GM21515 (cell line): ENCODE measurements around the gene EXOSC7.

Source experiments
- ATAC-seq: cut with Tn5 transposase; IDR thresholded peaks from one replicate; pipeline ENCODE4 v1.9.1; 2021; ENCODE audit not compliant: unreplicated experiment

Gene EXOSC7

DNA sequence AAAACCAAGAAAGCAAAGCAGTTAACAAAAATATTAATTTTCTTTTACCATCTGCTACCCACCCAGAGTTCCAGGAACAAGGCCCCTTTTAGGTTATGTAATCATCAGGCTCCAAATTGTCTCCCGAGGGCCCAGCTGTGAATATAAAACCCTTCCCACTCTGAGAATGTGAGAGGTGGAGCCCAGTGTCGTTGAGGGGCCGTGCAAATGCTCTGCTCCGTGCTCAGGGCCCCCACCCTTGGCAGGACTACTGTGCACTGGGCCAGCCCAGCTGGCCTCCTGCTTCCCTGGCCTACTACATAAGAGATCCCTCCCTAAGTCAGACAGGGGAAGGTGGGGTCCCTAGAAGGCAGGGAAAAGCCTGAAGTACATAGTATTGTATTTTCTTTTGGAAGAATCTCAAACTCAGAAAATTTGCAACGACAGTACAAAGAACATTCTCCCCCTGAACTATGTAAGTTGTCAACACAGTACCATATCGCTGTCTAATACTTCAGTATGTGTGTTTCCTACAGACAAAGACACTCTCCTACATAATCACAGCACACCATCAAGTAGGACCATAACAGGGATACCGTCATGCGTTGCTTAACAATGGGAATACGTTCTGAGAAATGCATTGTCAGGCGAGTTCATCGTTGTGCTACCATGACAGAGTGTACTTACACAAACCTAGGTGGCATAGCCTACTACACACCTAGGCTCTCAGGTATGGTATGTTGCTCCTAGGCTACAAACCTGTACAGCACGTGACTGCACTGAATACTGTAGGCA lies 45.7 kb downstream of the EXOSC7 start:
- ATAC-seq, result no peak

DNA sequence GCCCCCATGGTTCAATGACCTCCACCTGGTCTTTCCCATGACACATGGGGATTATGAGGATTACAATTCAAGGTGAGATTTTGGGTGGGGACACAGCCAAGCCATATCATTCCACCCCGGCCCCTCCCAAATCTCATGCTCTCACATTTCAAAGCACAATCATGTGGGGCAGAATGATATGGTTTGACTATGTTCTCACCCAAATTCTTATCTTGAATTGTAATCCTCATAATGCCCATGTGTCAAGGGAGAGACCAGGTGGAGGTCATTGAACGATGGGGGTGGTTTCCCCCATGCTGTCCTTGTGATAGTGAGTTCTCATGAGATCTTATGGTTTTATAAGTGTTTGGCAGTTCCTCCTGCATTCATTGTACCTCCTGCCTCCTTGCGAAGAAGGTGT lies 47.6 kb downstream of the EXOSC7 start:
- no peak for ATAC-seq

DNA sequence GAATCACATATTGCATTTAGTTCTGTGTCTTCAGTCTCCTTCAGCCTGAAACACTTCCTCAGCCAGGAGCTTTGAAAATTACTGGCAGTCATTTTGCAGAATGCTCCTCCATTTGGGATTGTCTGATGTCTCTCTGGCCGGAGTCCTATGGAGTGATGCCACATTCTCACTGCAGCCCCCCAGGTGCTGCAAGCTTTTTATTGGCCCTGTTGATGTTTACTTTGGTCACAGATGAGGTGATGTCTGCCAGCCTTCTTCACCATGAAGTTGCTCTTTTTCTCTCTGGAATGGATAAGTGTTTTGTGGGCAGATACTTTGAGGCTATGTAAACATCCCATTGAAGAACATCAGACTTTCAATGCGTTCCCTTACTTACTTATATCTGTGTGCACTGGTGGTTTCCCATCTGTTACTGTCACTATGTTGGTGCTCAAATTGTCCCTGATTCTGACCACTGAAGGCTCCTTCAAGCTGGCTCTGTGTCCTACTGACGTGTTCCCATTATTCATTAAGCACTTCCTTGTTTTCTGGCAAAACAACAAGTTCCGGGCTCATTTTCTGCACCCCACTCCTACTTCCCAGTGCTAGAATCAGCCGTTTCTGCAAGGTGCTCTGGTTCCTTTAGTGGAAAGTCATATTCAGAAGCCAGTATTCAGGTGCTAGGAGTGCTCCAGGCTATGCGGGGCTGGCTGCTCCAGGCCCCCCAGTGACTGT lies 48.7 kb downstream of the EXOSC7 start:
- ATAC-seq, result no peak

DNA sequence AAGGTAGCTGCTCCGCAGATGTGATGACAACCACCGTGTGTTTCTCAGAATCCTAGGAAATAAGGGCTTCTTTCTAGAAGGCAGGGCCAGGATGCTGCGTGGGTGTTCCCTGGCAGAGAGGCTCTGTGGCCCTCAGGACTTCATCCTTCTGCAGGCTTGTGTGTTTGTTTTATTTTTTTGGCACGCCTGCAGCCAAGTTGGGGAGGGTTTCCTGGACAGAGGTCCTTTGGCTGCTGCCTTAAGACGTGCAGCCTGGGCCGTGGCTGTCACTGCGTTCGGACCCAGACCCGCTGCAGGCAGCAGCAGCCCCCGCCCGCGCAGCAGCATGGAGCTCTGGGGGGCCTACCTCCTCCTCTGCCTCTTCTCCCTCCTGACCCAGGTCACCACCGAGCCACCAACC lies 50.0 kb downstream of the EXOSC7 start, which contains the start of gene CLEC3B:
Gene CLEC3B (plus strand): TSS at position 266 of the 400 bp plus-strand sequence. CDS start 60 bp downstream, at position 326.
- no peak for ATAC-seq

DNA sequence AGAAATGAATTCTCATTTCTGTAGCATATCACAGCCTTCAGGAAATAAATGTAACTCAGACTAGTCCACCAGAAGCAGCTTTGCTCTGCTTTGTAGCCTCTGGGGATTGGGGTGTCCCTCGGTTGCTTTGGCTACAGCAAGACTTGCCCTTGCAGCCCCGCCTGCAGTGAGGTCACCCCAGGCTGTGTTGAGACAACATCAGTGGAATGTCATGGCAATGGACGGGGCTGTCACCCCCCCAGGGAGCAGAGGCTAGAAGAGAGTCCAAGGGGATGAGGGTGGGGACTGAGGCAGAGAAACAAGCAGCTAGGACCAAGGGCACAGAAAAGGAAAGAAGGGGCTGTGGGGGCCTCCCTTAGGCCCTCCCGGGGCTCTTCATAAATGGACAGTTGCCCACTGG lies 50.9 kb downstream of the EXOSC7 start:
- no peak for ATAC-seq

DNA sequence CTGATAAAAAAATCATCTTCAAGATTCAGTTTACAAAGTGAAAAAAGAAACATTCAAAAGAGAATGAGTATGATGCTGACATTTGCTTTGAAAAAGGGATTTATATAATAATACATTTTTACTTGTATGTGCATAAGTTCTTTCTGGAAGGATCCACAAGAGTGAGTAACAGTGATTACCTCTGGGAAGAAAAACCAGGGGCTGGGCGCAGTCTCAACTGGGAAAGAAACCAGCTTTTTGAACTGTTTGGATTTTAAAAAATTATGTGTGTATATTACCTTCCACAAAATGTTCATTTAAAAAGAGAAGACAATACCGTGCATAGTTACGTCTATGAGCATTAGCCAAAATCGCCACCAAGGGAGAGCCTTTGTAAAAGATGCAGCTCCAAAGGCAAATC lies 51.4 kb downstream of the EXOSC7 start:
- ATAC-seq, result no peak

DNA sequence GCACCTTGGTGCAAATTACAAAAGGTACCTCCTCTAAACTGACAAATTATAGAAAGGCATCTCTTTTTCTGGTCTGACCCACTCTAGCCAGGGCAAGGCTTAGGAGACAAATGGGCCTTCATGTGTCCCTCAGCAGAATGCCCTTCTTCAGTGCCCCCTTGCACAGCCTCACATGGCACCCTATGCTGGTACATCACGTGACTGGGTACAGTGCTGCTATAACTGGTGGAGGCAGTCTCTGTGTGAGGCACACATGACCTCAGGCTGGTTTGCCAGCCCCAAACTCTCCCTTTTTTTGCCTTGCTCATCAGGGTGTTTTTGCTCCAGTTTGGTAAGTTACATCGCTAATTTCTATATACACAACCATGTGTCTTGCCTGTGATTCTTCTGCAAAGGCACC lies 53.2 kb downstream of the EXOSC7 start:
- ATAC-seq, result no peak

DNA sequence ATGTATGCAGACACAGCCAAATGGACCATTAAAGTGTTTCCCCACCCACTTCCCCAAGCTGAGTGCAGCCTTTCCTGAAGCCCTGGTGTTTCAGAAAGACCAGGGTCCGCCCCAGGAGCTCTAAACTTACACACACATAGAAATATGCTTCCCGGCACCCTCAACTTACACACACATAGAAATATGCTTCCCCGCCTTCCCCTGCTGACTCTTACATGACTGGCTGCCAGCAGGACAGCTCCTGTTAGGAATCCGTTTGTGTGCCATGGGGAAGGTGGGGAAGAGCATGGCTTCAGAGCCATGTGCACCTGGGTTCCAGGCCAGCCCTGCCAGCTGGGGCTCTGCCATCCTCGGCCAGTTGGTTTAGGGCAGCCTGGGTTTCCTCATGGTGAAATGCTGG lies 53.6 kb downstream of the EXOSC7 start:
- ATAC-seq, result no peak

DNA sequence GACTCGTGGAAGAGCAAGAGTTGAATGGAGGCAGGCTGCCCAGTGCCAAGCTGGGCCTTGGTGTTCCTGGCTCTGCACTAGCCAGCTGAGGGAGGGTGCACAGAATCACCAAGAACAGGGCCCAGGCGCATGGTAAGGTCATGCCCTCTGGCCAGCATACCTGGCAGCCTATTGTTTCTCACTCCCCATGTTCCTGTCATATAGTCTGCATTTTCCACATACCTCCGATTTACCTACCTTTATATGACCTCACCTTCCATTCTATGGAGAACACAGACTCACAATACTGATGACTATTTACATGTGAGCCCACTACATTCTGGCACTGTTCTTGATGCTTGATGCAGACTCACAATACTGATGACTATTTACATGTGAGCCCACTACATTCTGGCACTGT lies 55.5 kb downstream of the EXOSC7 start:
- ATAC-seq, result no peak

DNA sequence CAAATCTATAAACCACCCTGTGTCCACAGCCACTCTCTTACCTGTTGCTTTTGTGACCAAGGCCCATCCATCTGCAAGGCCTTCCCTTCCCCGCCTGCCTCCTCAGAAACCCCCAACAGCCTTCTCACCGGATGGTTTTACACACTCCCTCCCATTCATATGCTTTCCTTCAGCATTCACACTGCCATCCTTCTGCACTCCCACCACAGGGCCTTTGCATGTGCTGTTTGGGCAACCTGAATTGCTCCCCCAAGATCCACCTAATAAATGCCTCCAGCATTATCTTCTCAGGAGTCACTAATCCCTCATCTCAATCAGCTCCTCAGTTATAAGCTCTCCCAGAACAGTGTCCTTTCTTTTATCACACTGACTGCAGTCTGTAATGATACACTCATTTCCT lies 56.1 kb downstream of the EXOSC7 start:
- no peak for ATAC-seq

DNA sequence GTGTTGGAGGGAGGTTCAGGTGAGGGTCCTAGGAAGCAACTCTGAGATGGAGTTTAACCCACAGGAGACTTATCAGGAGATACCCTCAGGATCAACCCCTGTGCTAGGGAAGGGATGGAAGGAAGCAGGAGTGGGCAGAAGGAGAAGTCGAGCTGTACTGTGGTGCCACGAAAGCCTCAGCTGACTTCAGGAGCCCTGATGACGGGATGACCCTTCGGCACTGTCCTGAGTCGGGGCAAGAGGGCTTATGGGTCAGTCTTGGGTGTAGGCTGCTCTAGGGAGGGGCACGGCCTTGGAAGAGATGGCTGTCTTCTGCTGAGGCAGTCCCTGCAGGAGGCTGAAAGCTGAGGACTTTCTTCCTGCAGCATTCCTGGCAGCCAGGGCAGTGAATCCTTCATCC lies 57.7 kb downstream of the EXOSC7 start:
- no peak for ATAC-seq

DNA sequence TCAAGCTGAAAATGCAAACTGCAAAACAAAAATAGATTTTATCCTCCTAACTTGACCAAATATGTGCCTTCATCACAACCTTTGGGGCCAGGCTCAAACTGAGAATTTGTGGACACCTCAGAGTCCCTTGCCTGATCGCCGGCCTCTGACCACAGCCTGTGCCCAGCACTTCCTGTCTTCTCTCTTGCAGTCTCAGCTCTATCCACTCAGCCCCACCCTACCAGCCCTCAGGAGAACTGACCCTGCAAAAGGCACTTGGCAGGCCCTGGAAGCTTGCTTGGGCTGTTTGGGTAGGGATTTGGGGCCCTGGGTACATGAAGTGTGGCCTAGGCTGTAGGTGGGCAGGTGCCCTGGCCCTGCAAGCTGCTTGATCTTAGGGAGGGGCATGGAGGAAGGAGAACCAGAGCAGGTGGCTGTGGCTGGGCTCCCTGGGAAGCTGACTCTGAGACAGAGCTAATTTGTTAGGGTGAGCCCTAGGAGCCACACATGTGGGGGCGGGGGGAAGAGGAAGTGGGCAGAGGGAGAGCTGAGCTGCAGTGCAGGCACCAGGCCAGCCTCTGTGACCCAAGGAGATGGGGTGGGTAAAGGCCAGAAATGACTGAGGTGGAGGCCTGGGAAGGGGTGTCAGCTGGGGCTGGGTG lies 58.7 kb downstream of the EXOSC7 start:
- ATAC-seq, result no peak

DNA sequence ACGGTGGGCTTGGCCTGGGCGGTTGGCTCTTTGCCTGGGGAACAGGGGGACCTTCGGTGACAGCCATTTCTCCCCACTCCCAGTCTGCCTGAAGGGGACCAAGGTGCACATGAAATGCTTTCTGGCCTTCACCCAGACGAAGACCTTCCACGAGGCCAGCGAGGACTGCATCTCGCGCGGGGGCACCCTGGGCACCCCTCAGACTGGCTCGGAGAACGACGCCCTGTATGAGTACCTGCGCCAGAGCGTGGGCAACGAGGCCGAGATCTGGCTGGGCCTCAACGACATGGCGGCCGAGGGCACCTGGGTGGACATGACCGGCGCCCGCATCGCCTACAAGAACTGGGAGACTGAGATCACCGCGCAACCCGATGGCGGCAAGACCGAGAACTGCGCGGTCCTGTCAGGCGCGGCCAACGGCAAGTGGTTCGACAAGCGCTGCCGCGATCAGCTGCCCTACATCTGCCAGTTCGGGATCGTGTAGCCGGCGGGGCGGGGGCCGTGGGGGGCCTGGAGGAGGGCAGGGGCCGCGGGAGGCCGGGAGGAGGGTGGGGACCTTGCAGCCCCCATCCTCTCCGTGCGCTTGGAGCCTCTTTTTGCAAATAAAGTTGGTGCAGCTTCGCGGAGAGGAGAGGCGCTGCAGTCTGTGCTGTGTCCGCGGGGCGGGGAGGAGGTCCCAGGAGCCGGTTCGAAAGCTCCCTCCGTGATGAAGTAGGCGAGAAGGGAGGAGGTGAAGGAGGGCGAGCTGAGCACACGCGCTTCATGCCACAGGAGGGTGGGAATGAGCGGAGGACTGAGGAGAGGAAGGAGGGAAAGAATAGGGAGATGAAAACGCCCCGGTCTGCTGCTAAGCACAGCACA lies 59.6 kb downstream of the EXOSC7 start:
- ATAC-seq, result no peak

DNA sequence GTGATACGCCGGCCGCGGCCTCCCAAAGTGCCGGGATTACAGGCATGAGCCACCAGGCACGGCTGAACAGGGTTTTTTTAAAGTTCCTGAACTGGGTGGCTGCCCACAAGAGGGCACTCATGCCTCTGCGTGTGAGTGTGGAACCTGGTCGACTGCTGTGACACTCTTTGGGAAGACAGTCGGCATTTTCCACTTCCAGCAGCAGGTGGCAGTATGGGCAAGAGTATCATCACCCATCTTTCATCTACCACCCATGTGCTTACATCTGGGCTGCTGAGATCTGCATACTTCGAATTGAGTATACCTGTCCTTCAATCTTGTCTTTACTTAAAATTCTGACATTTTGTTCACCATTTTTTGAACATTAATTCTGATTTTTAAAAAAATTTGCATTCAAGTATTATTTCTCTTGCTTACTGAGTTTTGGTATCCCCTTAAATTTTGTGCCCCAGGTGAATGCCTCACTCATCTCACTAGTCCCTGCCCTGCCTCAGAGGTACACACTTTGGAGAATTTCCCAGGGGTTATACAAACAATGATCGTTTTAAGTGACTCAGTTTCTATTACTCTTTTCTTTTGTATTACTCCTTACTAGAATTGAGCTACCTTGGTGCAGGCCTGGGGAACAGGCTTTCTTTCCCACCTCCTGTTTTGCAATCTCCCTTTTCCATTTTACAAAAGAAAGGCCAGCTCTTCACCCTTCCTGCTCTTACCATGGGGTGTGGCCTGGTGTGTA lies 61.8 kb downstream of the EXOSC7 start:
- ATAC-seq, result peak; percentile 78

DNA sequence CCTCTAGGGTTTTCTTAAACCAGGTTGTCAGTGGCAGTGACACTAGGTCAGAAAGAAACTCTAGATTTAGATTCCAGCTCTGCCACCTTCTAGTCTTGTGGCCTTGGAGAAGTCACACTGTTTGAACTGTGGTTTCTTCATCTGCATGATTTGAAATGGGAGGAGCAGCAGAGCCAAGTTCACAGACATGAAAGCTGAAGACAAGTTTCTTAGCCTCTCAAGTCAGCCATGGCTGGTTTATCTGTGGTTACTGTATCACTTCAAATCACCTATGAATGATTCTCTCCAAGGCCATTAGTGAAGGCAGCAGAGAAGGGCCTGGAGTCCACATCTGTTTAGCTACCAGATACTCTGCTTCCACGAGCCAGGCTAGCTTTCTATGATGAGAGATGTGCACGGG lies 65.6 kb downstream of the EXOSC7 start:
- ATAC-seq, result no peak

DNA sequence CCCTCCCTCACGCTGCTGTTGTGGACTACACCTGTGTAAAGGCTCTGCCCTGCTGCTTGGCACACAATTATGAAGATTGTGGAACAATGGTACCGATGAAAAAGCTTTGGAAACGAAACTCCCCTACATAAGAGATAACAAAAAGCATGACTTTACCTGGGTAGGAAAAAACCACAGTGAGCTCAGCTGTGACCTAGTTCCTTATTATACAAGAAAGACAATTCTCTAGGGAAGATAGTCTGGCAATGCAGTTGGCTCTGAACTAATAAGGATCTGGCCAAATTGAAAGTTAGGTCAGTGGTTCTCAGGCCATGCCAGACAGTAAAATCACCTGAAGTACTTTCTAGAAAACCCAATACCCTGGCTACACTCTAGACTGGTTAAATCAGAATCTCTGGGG lies 66.1 kb downstream of the EXOSC7 start:
- no peak for ATAC-seq

DNA sequence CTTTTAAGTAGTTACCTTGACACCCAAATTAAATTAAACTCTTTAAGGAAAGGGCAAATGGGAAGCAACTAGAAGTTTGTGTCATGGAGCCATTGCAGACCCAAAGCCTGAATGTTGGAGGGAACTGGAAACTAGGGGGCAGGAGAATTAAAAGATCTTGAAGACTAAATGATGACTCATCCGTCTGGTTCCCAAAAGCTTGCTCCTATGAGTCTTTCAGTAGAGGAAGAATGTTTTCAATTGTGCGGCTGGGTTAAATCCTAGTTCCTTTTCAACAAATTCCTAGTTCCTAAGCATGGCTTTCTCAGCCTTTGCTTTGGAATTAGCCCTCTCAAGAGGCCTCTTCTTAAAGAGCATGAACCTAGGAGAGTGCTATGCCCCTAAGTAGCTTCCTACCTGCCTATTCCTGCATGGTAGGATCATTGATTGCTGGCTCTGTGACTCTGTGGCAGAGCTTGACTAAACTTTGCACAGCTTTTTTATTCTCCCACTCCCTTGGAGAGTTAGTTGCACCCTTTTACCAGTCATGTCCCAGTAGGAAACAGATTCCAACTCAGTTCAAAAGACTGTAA lies 67.8 kb downstream of the EXOSC7 start:
- no peak for ATAC-seq

DNA sequence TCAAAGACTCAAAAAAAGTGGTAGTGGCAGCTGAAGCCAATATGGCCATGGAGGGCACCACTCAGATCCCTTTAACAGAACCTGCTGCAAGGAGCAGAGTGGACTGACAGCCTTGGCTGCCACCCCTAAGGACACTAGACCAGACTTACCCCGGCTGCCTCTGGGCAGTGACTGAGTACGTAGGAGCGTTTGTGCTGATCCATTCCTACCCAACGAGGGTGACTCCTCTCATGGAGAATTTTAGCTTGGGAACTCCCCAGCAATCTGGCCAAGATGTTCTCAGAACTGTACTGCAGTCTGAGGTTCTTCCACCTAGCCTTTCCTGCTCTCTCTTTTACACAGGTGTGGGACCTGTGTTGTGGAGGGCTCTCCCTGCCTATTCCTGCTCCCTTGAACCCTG lies 72.2 kb downstream of the EXOSC7 start:
- no peak for ATAC-seq

DNA sequence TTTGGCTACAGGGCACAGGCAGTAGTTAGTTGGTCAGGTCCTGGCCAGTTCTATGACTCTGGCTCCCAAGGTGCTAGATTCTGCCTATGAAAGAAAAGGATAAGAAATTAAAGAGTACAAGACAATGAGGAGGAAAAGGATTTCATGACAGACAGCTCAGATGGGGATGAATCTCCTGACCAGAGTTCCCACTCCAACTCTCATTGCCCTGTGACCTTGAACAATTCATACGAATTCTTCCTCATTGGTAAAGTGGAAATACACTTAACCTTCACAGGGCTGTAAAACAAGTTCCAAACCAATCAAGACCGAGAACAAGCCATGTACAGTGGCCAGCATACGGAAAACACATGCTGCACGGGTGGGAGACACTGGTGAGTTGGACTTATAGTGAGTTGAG lies 73.8 kb downstream of the EXOSC7 start:
- no peak for ATAC-seq

DNA sequence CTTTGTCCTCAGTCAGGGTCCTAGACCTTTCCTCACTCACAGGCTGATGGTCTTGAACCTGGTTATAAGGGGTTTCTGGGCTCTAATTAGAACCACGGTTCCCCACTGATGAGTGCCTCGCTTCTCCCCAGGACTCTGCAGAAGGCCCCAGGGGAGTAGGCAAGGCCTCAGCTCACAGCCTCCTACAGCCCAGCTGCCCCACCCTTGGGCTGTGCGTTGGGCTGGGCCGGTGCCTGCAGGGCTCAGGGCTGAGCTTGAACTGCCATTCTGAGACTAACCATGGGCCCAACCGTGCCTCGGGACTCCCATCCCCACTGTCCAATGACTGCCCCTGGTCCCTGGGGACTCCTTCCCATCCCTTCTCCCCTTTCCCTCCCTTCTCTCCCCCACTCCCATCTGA lies 75.6 kb downstream of the EXOSC7 start:
- ATAC-seq, result no peak
